ENCODE results near the gene CIT. TPM values are rescaled to one million over a fixed set of nuclear protein-coding genes. Genes with fewer than 3 reads are reported as not detected.

The CIT gene
- total RNA-seq, 1 donor from 2014 or later, result 36.6 TPM

DNA sequence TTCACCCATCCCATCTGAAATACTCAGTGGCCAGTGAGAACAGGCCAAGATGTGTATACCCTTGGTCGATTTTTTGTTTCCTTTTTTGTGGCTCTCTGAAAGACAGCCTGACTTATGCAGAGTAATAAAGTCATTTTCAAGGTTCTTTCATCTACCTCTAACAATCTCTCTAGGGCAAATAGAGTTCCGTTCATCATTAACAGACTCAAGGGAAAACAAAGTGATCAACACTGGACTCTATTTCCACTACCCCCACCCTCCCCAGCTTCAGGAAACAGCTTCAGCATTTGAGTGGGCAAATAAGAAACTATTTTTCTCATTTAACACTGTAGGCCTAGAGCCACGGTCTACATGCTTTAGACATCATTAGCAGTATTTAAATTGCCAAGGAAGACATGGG is 193.3 kb downstream of the CIT start:
- Mint-ChIP-seq H3K4me3 (no peak overlapping the region), H3K36me3 (ENCODE audit: low read depth) (peaks cover 32% of the 10 kb centered on the region), H3K27ac (peak overlapping the region; percentile 80), H3K9me3 (no peaks in the 10 kb centered on the region), H3K27me3 (ENCODE audit: insufficient read depth) (no peaks in the 10 kb centered on the region), H3K4me1 (ENCODE audit: low read depth) (peaks cover 23% of the 10 kb centered on the region)
- intact Hi-C loops (cut with micrococcal nuclease), result no loop called here
- DNase-seq (ENCODE audit: low spot score), result no peak

- intact Hi-C loops (cut with micrococcal nuclease), result no loop called here
- Mint-ChIP-seq H3K4me1 (ENCODE audit: low read depth) (peaks cover 23% of the 10 kb centered on the region), H3K27me3 (ENCODE audit: insufficient read depth) (no peaks in the 10 kb centered on the region), H3K4me3 (no peak overlapping the region), H3K36me3 (ENCODE audit: low read depth) (peaks cover 32% of the 10 kb centered on the region), H3K27ac (peak overlapping the region; percentile 80), H3K9me3 (no peaks in the 10 kb centered on the region)
- DNase-seq (ENCODE audit: low spot score), result no peak
Measured at GRCh38 chr12:119683413-119683812, 193.7 kb downstream of the CIT start.

DNA sequence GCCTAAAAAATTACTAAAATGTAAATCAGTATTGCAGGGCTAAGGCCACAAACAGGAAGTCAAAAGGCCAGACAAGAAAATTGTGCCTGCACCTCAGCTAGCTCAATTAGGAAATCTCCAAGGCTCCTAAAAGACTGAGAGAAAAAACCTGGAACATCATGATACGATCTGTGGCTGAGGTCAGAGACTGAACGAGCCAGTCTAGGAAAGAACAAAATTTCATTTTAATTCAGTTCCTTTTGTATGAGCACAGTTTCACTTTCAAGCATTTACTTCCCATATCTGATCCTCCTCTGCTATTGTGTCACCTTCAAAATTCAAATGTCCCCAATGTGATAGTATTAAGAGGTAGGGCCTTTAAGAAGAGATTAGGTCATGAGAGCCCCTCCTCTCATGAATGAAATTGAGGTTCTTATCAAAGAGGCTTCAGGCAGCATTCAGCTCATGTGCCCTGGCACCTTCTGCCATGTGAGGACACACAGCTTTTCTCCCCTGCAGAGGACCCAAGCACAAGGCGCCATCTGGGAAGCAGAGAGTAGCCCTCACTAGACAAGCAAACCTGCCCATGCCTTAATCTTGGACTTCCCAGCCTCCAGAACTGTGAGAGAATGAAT is 194.4 kb downstream of the CIT start:
- Mint-ChIP-seq H3K36me3 (ENCODE audit: low read depth) (peaks cover 39% of the 10 kb centered on the region), H3K4me3 (no peak overlapping the region), H3K27me3 (ENCODE audit: insufficient read depth) (no peaks in the 10 kb centered on the region), H3K4me1 (ENCODE audit: low read depth) (peaks cover 23% of the 10 kb centered on the region), H3K27ac (peak overlapping the region; percentile 78), H3K9me3 (no peaks in the 10 kb centered on the region)
- DNase-seq (ENCODE audit: low spot score), result no peak
- intact Hi-C loops (cut with micrococcal nuclease), result no loop called here

- no peaks in the 10 kb centered on the region for H3K27me3 Mint-ChIP-seq (ENCODE audit: insufficient read depth)
- H3K27ac Mint-ChIP-seq, result peak overlapping the region; percentile 78
- H3K4me3 Mint-ChIP-seq, result peak overlapping the region; percentile 30
- no peaks in the 10 kb centered on the region for H3K9me3 Mint-ChIP-seq
- peaks cover 23% of the 10 kb centered on the region for H3K4me1 Mint-ChIP-seq (ENCODE audit: low read depth)
- intact Hi-C loops (cut with micrococcal nuclease), result no loop called here
- H3K36me3 Mint-ChIP-seq (ENCODE audit: low read depth), result peaks cover 39% of the 10 kb centered on the region
- no peak for DNase-seq (ENCODE audit: low spot score)
Measured at GRCh38 chr12:119681728-119682638, 195.1 kb downstream of the CIT start.

DNA sequence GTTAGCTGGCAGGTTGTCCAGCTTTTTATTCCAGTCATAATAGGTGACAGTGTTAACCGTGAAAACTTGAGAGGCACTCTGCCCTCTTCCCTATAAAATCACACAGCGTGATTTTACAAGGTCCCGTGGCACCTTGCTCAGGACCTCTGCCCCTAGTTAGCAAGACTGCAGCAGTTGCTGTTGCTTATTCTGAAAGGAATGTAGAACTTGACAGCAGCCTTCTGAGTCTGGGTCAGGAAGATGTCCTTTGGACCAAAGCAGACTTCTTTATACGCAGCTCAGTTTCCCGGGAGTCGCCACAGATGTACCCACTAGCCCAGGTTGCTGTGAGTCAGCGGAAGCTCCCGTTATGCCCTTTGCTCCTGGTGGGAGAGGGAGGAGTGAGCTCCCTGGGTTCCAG is 196.0 kb downstream of the CIT start:
- intact Hi-C loops (cut with micrococcal nuclease), result no loop called here
- DNase-seq (ENCODE audit: low spot score), result no peak
- peaks cover 23% of the 10 kb centered on the region for H3K4me1 Mint-ChIP-seq (ENCODE audit: low read depth)
- H3K9me3 Mint-ChIP-seq, result no peaks in the 10 kb centered on the region
- peaks cover 42% of the 10 kb centered on the region for H3K36me3 Mint-ChIP-seq (ENCODE audit: low read depth)
- H3K27ac Mint-ChIP-seq, result no peak overlapping the region
- no peak overlapping the region for H3K4me3 Mint-ChIP-seq
- H3K27me3 Mint-ChIP-seq (ENCODE audit: insufficient read depth), result no peaks in the 10 kb centered on the region

DNA sequence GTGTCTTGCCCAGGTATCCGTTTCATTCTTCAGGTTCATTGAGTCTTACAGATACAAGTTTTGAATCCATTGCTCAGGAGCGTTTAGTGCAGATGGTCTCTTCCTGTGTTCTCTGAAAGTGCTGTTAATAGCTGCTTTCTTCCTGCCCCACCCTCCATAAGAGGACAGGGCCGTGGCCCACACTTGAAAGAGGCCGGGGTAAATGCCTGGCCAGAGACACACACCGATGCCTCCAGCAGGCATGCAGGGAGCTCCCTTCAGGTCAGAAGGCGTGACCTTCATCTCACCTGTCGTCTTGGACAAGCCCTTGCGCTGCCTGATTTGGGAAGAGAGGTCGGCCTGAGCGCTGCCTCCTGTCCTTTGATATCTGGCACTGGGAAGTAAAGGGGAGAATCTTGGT is 197.6 kb downstream of the CIT start:
- Mint-ChIP-seq H3K27ac (no peak overlapping the region), H3K36me3 (ENCODE audit: low read depth) (peaks cover 53% of the 10 kb centered on the region)

DNA sequence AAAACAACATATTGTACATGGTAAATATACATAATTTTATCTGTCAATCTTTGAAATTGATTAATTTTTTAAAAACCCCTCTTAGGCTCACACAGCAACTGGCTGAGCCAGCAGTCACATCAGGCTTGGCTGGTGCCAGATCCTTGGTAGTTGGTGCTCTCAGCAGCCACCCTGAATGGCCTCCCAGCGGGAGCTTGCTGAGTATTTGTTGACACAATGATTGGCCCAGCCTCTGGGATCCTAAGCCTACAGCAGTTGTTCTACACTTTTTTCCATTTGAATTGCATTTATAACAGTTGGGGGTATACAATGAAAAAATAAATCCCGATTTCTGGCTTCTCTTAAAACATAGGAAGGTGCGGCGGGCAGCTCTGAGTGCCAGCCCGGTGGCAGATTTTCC is 198.0 kb downstream of the CIT start:
- H3K9me3 Mint-ChIP-seq, result no peaks in the 10 kb centered on the region
- DNase-seq (ENCODE audit: low spot score), result no peak
- no peak overlapping the region for H3K4me3 Mint-ChIP-seq
- H3K27ac Mint-ChIP-seq, result no peak overlapping the region
- intact Hi-C loops (cut with micrococcal nuclease), result no loop called here
- no peaks in the 10 kb centered on the region for H3K27me3 Mint-ChIP-seq (ENCODE audit: insufficient read depth)
- H3K4me1 Mint-ChIP-seq (ENCODE audit: low read depth), result peaks cover 33% of the 10 kb centered on the region
- H3K36me3 Mint-ChIP-seq (ENCODE audit: low read depth), result peaks cover 56% of the 10 kb centered on the region

More for the DNA sequence above, 197.6 kb downstream of the CIT start:
- Mint-ChIP-seq H3K4me1 (ENCODE audit: low read depth) (peaks cover 29% of the 10 kb centered on the region), H3K4me3 (no peak overlapping the region), H3K9me3 (no peaks in the 10 kb centered on the region), H3K27me3 (ENCODE audit: insufficient read depth) (no peaks in the 10 kb centered on the region)
- intact Hi-C loops (cut with micrococcal nuclease), result no loop called here
- DNase-seq (ENCODE audit: low spot score), result no peak

DNA sequence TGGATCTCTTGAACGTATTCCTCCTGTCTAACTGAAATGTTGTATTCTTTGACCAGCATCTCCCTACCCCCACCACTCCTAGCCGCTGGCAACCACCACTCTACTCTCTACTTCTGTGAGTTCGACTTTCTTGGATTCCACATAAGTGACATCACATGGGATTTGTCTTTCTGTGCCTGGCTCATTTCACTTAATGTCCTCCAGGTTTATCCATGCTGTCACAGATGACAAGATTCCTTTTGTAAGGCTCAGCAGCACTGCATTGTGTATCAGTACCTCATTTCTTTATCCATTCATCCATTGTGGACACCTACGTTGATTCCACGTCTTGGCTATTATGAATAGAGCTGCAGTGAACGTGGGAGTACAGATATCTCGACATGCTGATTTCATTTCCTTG is 198.7 kb downstream of the CIT start:
- no peak for DNase-seq (ENCODE audit: low spot score)
- peaks cover 34% of the 10 kb centered on the region for H3K4me1 Mint-ChIP-seq (ENCODE audit: low read depth)
- peaks cover 58% of the 10 kb centered on the region for H3K36me3 Mint-ChIP-seq (ENCODE audit: low read depth)
- H3K27ac Mint-ChIP-seq, result no peak overlapping the region
- H3K9me3 Mint-ChIP-seq, result no peaks in the 10 kb centered on the region
- intact Hi-C loops (cut with micrococcal nuclease), result no loop called here
- no peaks in the 10 kb centered on the region for H3K27me3 Mint-ChIP-seq (ENCODE audit: insufficient read depth)
- no peak overlapping the region for H3K4me3 Mint-ChIP-seq

- peak overlapping the region; percentile 36 for H3K27ac Mint-ChIP-seq
- H3K4me1 Mint-ChIP-seq (ENCODE audit: low read depth), result peaks cover 34% of the 10 kb centered on the region
- H3K27me3 Mint-ChIP-seq (ENCODE audit: insufficient read depth), result no peaks in the 10 kb centered on the region
- DNase-seq (ENCODE audit: low spot score), result no peak
- no peaks in the 10 kb centered on the region for H3K9me3 Mint-ChIP-seq
- intact Hi-C loops (cut with micrococcal nuclease), result no loop called here
- H3K36me3 Mint-ChIP-seq (ENCODE audit: low read depth), result peaks cover 73% of the 10 kb centered on the region
- H3K4me3 Mint-ChIP-seq, result no peak overlapping the region
Measured at GRCh38 chr12:119676573-119676972, 200.5 kb downstream of the CIT start.

- Mint-ChIP-seq H3K9me3 (no peaks in the 10 kb centered on the region), H3K36me3 (ENCODE audit: low read depth) (peaks cover 78% of the 10 kb centered on the region)
Measured at GRCh38 chr12:119676022-119676421, 201.1 kb downstream of the CIT start.

DNA sequence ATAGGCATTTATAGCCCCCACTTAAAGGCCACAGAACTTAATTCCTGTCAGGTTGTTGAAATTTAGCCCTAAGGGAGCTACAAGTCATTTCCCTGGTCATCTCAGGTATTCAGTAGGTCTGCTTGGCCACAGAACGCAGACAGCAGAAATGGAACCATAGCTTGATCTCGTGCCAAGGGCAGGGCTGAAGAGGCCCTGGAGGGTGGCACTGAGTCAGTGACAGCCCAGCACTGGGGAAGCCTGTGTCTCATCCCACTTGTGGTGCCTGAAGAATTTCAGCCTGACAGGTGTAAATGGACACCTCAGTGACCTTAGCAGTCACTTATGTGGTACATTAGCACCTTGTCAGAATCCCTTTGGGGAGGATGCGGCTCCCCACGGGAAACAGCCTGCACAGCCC is 202.6 kb downstream of the CIT start:
- DNase-seq (ENCODE audit: low spot score), result no peak
- intact Hi-C loops (cut with micrococcal nuclease), result no loop called here
- peaks cover 81% of the 10 kb centered on the region for H3K36me3 Mint-ChIP-seq (ENCODE audit: low read depth)
- H3K4me1 Mint-ChIP-seq (ENCODE audit: low read depth), result peaks cover 54% of the 10 kb centered on the region
- H3K4me3 Mint-ChIP-seq, result no peak overlapping the region
- no peaks in the 10 kb centered on the region for H3K9me3 Mint-ChIP-seq
- H3K27me3 Mint-ChIP-seq (ENCODE audit: insufficient read depth), result no peaks in the 10 kb centered on the region
- H3K27ac Mint-ChIP-seq, result no peak overlapping the region

More at GRCh38 chr12:119676022-119676421, 201.1 kb downstream of the CIT start:
- Mint-ChIP-seq H3K4me3 (no peak overlapping the region), H3K27ac (no peak overlapping the region), H3K4me1 (ENCODE audit: low read depth) (peaks cover 40% of the 10 kb centered on the region), H3K27me3 (ENCODE audit: insufficient read depth) (no peaks in the 10 kb centered on the region)
- no peak for DNase-seq (ENCODE audit: low spot score)
- intact Hi-C loops (cut with micrococcal nuclease), result no loop called here

DNA sequence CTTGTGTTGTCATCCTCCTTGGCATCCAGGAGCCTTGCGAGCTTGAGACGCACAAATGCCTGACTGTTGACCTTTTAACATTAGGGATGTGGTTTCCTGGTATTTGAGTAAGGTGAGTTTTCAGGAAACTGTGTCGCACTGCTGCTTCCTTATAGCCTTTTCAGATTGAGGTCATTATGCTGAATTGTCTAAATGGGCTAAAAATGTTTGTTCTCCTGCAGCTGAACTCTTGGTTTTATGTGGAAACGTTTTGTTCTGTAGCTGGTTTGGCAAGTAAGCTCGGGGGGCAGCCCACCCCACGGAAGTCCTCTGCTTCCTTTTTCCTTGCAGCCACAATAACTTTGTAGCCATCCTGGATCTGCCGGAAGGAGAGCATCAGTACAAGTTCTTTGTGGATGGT is 203.5 kb downstream of the CIT start:
- Mint-ChIP-seq H3K27me3 (ENCODE audit: insufficient read depth) (no peaks in the 10 kb centered on the region), H3K36me3 (ENCODE audit: low read depth) (peaks cover 75% of the 10 kb centered on the region), H3K9me3 (no peaks in the 10 kb centered on the region), H3K4me1 (ENCODE audit: low read depth) (peaks cover 55% of the 10 kb centered on the region), H3K27ac (peak overlapping the region; percentile 85), H3K4me3 (peak overlapping the region; percentile 63)
- DNase-seq (ENCODE audit: low spot score), result no peak
- intact Hi-C loops (cut with micrococcal nuclease), result no loop called here

DNA sequence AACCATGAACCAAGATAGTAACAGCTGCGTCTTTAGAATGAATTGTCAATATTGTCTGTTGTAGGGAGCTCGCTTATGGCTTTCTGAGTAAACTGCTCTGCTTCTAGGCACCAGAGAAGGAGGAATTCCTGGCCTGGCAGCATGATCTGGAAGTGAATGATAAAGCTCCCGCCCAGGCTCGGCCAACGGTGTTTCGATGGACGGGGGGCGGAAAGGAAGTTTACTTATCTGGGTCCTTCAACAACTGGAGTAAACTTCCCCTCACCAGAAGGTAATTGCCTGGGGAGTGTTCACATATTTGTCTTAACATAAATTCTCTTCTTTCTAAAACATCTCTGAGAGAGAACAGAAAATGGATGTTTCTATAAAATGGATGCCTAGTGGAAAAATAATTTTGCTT is 204.9 kb downstream of the CIT start:
- Mint-ChIP-seq H3K9me3 (no peaks in the 10 kb centered on the region), H3K36me3 (ENCODE audit: low read depth) (peaks cover 69% of the 10 kb centered on the region), H3K4me3 (no peak overlapping the region), H3K4me1 (ENCODE audit: low read depth) (peaks cover 58% of the 10 kb centered on the region), H3K27ac (peak overlapping the region; percentile 85), H3K27me3 (ENCODE audit: insufficient read depth) (no peaks in the 10 kb centered on the region)
- intact Hi-C loops (cut with micrococcal nuclease), result no loop called here
- no peak for DNase-seq (ENCODE audit: low spot score)

All from activated T-helper 1 cell treated with anti-CD3 and anti-CD28 coated beads, Interleukin-12 subunit alpha, Interleukin-12 subunit beta, Interleukin-2, Interleukin-4 antibody, amounts not matched to agents 30 ng/mL and 10 ng/mL and 1 ng/mL, durations not matched to agents 14 hours and 24 hours and 36 hours (primary cell).